Measurements from ENCODE around the gene RRP8. TPM values are rescaled to one million over a fixed set of nuclear protein-coding genes. Genes with fewer than 3 reads are reported as not detected.

Gene RRP8
- total RNA-seq, 1 experiment from 2014 or later: 17.8 TPM

DNA sequence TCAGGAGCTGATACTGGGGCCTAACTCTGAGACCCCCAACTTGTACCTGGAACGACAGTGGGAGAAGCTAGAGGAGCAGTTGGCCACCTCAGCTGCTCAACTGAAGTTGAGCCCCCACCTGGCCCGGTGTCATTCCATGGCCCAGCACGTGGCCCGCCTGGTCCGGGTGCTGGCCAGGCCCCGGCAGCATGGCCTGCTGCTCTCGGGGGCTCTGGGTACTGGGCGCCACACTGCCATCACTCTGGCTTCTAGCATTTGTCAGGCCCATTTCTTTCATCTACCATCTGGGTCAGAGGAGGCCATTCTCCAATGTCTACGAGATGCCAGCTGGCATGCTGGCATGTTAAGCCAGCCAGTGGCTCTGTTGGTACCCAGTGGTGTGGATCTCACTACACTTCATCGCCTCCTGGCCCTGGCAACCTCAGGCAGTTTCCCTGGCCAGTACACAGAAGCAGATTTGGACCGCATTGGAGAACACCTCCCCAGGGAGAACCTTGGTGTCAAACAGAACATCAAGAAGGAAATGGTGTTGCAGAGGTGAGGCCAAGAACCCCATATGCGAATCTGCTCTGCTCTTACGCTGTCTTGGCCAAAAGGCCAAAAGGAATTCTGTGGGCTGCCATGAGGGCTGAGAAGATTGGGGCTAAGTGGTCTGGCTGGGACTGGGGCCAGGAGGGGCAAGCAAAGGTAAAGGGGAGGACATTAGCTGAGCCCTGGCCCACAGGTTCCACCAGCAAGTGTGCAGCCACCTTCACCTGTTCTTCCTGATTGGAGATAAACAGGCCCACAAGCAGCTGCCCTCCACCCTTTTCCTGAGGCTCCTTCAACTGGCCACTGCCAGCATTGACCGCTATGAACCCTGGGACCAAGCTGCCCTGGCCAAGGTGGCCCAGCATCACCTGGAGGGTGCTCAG is 45.4 kb downstream of the RRP8 start:
- Histone ChIP-seq H3K4me2 (ENCODE audit: low read length) (no peak overlapping the region), H2AFZ (ENCODE audit: low read depth, low read length, poor library complexity, severe bottlenecking) (no peak overlapping the region), H3K79me2 (ENCODE audit: insufficient read depth, low read length) (no peaks in the 10 kb centered on the region), H3K36me3 (ENCODE audit: control insufficient read depth in 1 of 2, insufficient read depth in 2 of 2, low read length in 2 of 2) (no peaks in the 10 kb centered on the region; a peak in 1 of 4 replicates), H3K27me3 (ENCODE audit: insufficient read depth, low read length) (no peaks in the 10 kb centered on the region), H3K4me1 (ENCODE audit: control insufficient read depth in 1 of 2, insufficient read depth in 2 of 2, low read length in 2 of 2) (peaks cover 0 to 2% of the 10 kb centered on the region in 2 experiments; a peak in 1 of 4 replicates), H3K9me2 (ENCODE audit: insufficient read depth) (no peaks in the 10 kb centered on the region), H3K9me3 (ENCODE audit: control insufficient read depth in 1 of 2, insufficient read depth in 1 of 2, low read depth in 1 of 2, low read length in 2 of 2) (no peaks in the 10 kb centered on the region), H4K20me1 (ENCODE audit: insufficient read depth) (no peaks in the 10 kb centered on the region), H3K9ac (ENCODE audit: low read length) (no peak overlapping the region), H3K27ac (ENCODE audit: low read depth, low read length) (no peak overlapping the region), H3K4me3 (replicated peaks in 1 of 2; ENCODE audit: low read depth in 1 of 2, low read length in 2 of 2) (no peak overlapping the region)
- no TSS peak for BruUV-seq (replicated peaks)
- CTCF ChIA-PET: no interaction called here
- TF ChIP-seq CBX3 (IDR thresholded peaks at IDR 0.05; ENCODE audit: low read depth): no peak
- TF ChIP-seq, protein P1, sequence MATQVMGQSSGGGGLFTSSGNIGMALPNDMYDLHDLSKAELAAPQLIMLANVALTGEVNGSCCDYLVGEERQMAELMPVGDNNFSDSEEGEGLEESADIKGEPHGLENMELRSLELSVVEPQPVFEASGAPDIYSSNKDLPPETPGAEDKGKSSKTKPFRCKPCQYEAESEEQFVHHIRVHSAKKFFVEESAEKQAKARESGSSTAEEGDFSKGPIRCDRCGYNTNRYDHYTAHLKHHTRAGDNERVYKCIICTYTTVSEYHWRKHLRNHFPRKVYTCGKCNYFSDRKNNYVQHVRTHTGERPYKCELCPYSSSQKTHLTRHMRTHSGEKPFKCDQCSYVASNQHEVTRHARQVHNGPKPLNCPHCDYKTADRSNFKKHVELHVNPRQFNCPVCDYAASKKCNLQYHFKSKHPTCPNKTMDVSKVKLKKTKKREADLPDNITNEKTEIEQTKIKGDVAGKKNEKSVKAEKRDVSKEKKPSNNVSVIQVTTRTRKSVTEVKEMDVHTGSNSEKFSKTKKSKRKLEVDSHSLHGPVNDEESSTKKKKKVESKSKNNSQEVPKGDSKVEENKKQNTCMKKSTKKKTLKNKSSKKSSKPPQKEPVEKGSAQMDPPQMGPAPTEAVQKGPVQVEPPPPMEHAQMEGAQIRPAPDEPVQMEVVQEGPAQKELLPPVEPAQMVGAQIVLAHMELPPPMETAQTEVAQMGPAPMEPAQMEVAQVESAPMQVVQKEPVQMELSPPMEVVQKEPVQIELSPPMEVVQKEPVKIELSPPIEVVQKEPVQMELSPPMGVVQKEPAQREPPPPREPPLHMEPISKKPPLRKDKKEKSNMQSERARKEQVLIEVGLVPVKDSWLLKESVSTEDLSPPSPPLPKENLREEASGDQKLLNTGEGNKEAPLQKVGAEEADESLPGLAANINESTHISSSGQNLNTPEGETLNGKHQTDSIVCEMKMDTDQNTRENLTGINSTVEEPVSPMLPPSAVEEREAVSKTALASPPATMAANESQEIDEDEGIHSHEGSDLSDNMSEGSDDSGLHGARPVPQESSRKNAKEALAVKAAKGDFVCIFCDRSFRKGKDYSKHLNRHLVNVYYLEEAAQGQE (IDR thresholded peaks at IDR 0.05; ENCODE audit: low read depth): no peak
- no peak for TF ChIP-seq FOSL1 (IDR thresholded peaks at IDR 0.05; ENCODE audit: low read depth)
- no peak for TF ChIP-seq EZH2phosphoT487 (IDR thresholded peaks at IDR 0.05; ENCODE audit: borderline replicate concordance)
- TF ChIP-seq POLR2A (IDR thresholded peaks at IDR 0.05; ENCODE audit: borderline replicate concordance, extremely low read depth, insufficient read depth, insufficient read length): no peak
- no peak for TF ChIP-seq YY1 (IDR thresholded peaks at IDR 0.05; ENCODE audit: extremely low read depth, insufficient replicate concordance, low read depth, low read length)
- TF ChIP-seq, protein P2, sequence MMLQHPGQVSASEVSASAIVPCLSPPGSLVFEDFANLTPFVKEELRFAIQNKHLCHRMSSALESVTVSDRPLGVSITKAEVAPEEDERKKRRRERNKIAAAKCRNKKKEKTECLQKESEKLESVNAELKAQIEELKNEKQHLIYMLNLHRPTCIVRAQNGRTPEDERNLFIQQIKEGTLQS (IDR thresholded peaks at IDR 0.05): no peak
- TF ChIP-seq TCF7L2 (IDR thresholded peaks at IDR 0.05; ENCODE audit: borderline replicate concordance, extremely low read depth, insufficient read depth, insufficient read length): no peak
- intact Hi-C loops (cut with micrococcal nuclease): no loop called here
- RAD21 ChIA-PET (ENCODE audit: low non-redundant PET in 1 of 2, low total read pairs in 2 of 2, uncharacterized antibody in 2 of 2, unreplicated experiment in 2 of 2): no interaction called here
- DNase-seq (ENCODE audit: low read depth, low spot score) (no peak), ATAC-seq (no peak)
- POLR2A ChIA-PET: no interaction called here

Measured in HCT116 (cell line).